Gastroesophageal sphincter (tissue), 3 donors: ENCODE data around the gene LRP1B.

Experiments used
- CTCF ChIP-seq, 4 experiments: fragments of 200-600 bp in 2 of 4; fragments of 450-650 bp in 2 of 4; sonication (generic) in 1 of 4; IDR thresholded peaks; one replicate each; pipeline ENCODE4 v1.5.1; 2017 to 2019; ENCODE audit warnings: antibody characterized with exemption in 4 of 4, mild to moderate bottlenecking in 2 of 4, moderate library complexity in 2 of 4
- EP300 ChIP-seq: sonication (generic); formaldehyde crosslinking; IDR thresholded peaks from one replicate; pipeline ENCODE4 v1.6.1; 2017; ENCODE audit warnings: antibody characterized with exemption, mild to moderate bottlenecking
- POLR2A ChIP-seq, 2 donors: fragments of 450-650 bp; IDR thresholded peaks; one replicate each; pipeline ENCODE4 v1.6.1; 2017; ENCODE audit warnings: antibody characterized with exemption in 2 of 2, mild to moderate bottlenecking in 2 of 2, moderate library complexity in 1 of 2
- POLR2AphosphoS5 ChIP-seq: sonication (generic); formaldehyde crosslinking; IDR thresholded peaks from one replicate; pipeline ENCODE4 v1.6.1; 2017; ENCODE audit warnings: antibody characterized with exemption

- no peak for TF ChIP-seq CTCF (IDR thresholded peaks at IDR 0.05)
- TF ChIP-seq EP300, result no peak
- no peak for TF ChIP-seq POLR2A (IDR thresholded peaks at IDR 0.05)
- TF ChIP-seq POLR2AphosphoS5, result no peak
Measured at GRCh38 chr2:141942006-141942789, 188.6 kb downstream of the LRP1B start.
